SIG-M5 treated with dmso at 0.1 percent for 504 hours (cell line): Measurements from ENCODE around the gene CDKAL1.
"Not testable (repeated sequence)": the region's sequence is repeated elsewhere in the genome, so short reads cannot be mapped to it uniquely, and the experiment has no call there.

Experiments used
- DNase-seq: peaks from one replicate; lab custom pipeline; 2025; ENCODE audit not compliant: unreplicated experiment; lab: John Stamatoyannopoulos, UW

CDKAL1 gene

DNA sequence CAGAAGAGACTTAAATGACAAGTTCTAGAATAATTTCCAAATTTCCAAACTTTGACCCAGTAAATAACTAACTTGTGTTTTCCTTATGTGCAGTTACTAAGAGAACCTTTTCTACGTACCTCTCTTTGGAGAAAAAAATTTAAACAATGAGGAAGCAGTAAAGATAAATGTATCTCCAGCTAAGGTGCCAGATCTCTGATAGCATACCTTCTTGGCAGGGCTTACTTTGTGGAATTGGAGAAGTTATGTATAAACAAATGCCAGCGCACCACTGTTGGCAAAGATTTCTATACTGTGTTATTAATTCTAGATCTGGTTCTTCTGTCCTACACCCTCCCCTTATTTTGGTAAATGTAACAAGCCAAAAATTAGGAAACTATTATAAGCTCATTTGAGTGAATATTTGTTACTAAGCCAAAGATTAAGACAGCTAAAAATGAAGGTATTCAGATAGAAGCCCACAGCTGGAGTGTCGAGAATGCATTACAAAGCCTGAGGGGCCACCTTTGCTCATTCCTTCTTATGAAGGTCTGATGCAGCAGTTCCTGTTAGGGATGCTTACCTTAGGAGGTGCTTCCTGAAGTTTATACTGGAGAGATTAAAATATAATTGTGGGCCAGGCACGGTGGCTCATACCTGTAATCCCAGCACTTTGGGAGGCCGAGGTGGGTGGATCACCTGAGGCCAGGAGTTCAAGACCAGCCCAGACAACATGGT lies 686.2 kb downstream of the CDKAL1 start:
- peak; percentile 1 for DNase-seq

DNA sequence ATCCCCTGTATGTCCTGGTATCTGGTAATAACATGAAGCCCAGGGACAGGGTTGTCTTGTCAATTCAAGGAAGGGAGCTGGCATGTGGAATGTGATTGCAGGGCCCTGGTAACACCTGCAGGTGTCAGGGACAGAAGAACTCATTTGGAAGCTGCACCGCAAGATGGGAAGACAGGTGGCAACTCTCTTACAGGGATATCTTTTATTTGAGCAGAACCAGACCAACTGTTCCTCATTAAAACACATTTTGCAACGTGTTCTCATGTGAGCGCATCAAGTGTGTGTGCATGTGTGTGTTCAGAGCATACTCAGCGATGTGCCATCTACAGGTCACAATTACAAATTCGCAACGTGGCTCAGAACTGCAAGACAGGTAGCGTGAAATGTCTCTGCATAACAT lies 688.4 kb downstream of the CDKAL1 start:
- DNase-seq = no peak

DNA sequence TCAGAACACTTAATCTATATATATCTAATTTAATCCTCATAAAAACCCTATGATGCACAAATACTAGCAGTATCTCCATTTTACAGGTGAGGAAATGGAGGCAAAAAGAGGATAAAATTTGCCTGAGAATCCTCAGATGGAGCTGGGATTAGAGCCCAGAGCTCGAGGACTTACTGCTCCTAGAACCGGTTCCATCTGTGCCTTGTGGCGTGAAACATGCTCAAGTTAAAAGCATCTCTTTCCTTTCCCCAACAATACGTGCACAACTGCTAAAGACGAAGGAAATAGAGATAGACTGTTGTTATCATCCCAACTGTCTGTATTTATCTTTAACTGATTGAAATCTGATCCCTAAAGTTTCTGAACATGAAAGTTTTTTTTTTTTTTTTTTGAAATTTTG lies 691.7 kb downstream of the CDKAL1 start:
- DNase-seq = no peak

DNA sequence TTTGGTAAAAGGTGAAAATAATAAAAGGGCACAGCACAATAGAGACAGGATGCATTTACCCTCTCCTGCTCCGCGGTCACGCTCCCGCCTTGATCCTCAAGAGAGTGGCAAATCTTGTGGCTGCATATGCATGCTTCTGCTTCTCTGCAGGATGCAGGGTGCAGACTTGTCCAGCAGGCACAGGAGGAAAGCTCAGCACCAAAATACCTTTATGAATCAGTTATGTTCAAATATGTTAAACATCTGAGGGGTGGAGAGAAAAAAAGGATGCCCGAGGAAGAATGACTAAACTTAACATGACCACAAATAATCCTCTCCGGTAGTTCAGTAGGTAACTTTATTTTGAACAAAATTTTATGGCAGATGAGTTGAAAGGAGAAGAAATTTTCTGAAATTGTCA lies 693.2 kb downstream of the CDKAL1 start:
- DNase-seq = no peak

DNA sequence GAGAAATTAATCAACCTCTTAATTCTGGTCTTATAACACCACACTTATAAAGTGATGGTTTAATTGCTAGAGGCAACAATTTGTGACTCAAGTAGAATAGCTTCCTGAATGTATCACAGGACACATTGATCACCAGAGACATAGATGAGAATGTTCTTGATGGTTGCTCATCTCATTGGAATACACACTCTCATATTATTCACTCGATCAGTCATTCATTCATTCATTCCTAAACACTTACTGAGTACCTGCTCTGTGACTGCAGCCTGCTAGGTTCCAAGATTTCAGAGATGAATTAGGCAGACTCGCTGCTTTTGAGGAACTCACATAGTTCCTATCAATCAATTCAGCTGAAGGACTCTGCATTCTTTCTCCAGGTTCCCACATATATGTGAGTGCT lies 694.2 kb downstream of the CDKAL1 start:
- DNase-seq = no peak

DNA sequence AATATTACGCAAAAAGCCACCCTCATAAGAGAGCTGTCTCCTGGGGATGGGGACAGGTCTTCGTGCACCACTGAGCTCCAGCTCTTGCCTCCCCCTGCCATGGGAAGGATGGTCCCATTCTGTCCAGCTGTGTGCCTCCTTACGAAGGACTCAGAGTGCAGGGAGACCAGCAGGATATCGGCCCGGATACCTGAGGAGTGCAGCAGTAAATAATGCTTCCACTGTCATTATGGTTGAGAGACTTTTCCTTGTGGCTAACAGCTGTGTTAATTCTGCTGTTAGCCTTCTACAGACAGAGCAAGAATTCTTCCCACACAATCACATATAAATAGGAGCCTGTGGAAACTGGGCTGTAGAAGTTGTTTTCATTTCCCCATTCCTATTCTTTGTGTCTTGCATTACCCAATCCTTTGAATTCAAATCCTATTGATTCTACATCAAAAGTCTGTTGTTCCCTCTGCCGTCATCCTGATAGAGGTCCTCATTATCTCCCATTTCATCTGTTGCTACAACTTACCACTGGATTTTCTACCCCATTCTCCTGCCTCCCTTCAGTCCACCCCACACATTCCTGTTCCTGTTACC lies 694.7 kb downstream of the CDKAL1 start:
- peak; percentile 20 for DNase-seq

DNA sequence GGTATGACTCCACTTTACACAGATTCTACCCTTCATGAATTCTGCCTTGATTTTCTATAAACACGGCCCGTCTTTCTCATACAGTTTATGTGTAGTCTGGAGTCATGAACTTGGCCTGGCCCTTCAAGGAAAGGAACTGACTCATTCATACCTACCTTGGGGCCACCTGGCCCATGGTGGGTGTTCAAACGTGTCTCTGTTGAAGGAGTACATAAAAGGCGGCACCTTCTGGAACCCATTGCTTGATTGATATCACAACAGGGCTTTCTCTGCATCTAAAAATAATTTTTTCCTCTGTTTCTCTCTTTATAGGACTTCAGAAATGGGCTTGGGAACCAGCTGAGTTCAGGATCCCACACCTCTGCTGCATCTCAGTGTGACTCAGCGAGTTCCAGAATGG lies 696.3 kb downstream of the CDKAL1 start:
- no peak for DNase-seq

DNA sequence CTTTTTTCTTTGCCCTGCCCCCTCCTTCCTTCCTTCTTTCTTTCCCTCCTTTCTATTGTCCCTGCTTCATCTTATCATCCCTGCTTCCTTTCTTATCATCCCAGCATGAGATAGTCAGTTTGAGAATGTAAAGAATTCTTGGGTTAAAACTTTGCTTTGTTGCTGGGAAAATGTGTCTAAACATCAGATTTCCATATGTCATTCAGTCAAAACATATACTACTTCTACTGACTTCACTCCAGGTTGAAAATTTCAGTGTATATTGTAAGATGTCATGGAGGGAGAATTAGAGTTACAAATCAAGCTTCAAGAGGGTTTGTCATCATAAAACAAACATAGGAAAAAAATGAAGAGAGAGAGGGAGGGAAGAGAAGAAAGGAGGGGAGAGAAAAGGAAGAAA lies 700.9 kb downstream of the CDKAL1 start:
- DNase-seq = no peak

DNA sequence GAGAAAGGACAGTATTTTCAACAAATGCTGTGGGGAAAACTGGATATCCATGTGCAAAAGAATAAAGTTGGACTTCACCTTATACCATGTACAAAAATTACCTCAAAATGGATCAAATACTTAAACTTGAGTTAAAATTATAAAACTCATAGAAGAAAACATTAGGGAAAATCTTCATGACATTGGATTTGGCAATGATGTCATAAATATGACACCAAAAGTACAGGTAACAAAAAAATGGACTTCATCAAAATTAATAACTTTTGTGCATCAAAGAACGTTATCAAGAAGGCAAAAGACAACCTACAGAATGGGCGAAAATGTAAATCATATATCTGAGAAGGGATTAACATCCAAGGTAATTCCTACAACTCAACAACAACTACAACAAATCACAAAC lies 704.0 kb downstream of the CDKAL1 start:
- DNase-seq = no peak

DNA sequence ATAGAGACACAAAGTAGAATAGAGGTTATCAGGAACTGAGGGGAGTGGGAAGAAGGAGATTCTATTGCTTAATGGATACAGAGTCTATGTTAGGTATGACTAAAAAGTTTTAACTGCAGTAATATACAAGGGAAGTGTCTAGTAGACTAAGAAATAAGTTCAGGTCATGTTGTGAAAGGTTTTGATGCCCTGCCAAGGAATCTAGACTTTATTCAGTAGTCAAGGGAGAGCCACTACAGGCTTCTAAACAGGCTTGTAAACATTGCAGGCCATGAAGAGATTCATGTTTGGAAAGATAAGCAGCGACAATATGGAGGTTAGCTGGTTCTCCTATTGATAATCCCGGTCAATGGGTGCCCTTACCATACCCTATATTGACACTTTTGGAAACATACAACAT lies 706.5 kb downstream of the CDKAL1 start:
- DNase-seq = no peak

DNA sequence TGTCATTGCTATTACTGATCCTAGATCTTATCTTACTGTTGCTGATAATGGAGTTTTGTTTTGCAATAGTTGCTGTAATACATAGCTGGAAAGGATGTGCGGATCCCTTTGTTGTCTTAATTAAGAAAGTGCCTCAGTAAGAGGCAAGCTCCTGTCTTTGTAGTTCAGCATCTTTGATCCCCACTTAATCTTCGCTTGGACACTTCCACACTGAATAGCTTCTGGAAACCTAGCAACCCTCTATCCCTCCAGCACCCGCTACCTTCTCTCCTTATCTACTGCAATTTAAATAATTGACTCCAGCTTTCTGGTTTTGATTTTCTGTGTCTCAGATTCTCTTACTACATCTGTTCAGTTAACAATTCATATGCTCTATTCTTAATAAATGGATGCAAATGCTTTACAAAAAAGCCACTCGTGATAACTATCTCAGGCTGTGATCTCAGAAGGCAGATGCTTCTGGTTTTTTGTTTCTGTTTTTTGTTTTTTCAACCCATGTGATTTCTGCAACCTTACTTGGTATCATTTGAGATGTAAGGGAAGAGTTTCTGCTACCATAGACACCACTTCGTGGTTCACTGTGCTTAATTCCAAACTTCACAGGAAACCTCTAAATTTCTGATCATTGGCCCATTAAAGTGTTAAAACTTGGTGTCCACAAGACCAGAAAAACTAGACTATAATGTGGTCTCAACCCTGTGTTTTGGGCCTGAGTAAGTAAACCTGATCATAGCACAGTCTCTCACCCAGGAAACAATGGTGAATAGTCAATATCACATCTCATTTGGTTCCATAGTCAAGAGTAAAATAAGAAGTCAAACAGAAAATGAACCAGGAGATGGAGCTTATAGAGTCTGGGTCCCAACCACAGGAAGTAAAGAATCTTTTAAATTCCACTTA lies 707.2 kb downstream of the CDKAL1 start:
- DNase-seq = no peak

DNA sequence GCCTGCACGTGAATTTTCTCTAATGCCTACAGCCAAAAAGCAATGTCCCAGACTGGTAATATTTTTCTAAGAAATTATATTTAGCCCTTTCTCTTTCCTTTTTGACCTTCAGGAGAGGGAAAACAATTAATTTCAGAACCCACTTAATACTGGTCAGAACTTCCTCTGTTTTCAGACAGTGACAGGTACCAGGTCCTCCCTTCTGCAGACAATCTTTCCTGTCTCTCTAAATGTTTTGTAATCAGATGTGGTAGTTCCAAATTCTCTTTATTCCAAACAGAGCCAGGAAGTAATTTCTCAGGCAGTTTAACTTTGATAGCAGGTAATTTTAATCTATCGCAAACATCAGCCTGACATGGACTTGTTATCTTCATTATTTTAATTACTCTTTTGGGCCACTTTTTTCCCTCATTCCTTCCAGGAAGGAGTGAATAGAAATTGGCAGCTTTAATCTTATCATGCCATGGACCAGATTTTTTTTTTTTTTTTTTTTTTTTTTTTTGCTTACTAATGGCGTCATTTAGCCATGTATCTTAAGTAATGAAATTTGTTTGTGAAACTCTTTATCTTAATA lies 710.7 kb downstream of the CDKAL1 start:
- DNase-seq = no peak

DNA sequence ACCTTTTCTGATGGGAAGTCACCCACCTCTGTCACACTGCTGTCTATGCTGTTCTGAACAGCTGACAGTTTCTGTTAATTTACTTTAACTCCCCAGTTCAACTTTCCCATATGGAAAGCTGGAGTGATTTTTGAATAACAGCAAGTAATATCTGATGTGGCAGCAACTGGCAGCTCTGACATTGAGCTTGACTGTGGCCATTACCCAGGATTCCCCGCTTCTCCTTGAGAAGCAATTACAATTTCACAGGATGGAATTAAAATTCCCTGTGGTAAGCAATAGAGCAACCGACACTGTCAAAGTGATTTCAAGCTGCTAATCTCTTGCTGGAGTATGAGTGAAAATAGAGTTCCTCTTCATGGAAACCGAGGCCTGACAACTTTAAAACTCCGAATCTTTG lies 711.2 kb downstream of the CDKAL1 start:
- no peak for DNase-seq

DNA sequence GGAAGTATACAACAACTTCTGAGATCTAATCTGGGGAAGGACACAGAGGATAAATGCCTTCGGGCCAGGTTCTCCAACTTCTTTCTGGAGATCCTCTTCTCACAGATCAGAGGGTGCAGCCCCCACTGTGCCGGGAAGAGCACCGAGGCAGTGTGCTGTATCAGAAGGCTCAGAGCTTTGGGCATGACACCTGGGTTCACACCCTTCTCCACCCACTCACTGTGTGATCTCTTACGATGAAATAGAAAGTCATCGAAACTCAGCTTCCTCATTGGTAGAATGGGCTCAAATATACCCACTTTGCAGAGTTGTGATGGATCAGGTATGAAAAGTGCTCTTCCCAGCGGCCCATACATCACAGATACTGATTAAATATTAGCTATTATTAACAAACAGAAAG lies 711.8 kb downstream of the CDKAL1 start:
- DNase-seq = no peak

DNA sequence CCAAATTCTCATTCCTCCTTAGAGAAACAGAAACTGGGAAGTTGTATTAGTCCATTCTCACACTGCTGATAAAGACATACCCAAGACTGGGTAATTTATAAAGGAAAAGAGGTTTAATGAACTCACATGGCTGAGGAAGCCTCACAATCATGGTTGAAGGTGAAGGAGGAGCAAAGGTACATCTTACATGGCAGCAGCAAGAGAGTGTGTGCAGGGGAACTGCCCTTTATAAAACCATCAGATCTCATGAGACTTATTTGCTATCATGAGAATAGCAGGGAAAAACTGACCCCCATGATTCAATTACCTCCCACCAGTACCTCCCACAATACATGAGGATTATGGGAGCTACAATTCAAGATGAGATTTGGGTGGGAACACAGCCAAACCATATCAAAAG lies 720.2 kb downstream of the CDKAL1 start:
- not testable (repeated sequence) for DNase-seq

DNA sequence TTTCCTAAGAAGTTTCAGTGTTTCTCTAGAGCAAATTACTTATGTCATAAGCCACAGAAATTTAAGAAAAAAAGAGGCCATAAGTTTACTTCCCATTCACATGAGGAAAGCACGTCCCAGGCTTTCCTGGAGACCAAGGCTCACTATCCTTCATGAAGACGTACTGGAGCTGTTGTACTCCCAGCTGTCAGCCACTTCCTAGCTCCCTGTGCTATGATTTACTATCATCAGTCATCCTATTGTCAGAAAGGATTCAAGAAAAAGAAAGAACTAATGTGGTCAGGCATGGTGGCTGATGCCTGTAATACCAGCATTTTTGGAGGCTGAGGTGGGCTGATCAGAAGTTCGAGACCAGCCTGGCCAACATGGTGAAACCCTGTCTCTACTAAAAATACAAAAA lies 721.9 kb downstream of the CDKAL1 start:
- no peak for DNase-seq

DNA sequence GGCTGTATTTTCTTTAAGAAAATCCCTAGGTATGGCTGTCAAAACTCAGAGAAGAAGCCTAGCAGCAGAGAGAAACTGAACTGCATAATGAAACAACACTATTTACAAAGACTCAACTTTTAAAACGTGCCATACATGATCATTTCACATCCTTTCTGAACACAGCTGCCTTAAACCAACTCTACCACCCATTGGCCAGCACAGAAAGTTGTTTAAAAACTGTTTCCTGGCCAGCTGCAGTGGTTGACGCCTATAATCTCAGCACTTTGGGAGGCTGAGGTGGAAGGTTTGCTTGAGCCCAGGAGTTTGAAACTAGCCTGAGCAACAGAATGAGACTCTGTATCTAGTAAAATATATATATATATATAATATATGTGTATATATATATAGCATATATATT lies 722.9 kb downstream of the CDKAL1 start:
- DNase-seq = no peak

DNA sequence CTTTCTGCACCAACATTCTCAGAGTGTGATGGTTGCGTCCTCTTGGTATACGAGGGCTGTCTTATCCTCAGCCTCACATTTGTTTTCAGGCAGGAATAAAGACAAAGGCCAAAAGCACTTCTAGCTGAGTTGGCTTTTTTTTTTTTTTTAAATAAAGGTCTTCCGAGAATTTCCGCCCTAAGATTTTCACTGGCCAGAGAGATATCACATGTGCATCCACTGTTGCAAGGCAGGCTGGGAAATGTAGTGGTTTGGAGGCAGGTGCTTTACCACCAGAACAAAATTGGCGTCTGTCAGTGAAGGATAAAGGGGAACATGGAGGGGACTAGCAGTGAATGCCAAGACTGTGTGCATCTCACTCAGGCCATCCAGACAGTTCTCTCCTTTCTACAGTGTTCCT lies 724.4 kb downstream of the CDKAL1 start:
- DNase-seq = no peak

DNA sequence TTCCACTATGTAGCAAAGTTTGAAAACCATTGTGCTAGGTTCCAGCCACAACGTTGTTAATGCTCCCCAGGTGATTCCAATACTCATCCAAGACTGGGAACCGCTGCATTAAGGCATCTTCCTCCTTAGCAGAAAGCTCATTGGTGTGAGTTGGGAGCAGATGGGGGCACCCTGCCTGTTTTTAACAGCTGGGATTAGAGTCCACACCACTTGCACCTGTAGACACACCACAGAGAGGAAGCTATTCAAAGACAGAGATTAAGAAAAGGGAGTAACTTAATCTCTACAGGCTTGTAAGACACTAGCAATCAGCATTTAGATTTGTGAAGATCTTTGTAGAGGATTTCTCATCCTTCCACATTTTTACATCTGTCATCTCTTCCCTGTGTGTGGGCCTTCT lies 725.4 kb downstream of the CDKAL1 start:
- DNase-seq = no peak

DNA sequence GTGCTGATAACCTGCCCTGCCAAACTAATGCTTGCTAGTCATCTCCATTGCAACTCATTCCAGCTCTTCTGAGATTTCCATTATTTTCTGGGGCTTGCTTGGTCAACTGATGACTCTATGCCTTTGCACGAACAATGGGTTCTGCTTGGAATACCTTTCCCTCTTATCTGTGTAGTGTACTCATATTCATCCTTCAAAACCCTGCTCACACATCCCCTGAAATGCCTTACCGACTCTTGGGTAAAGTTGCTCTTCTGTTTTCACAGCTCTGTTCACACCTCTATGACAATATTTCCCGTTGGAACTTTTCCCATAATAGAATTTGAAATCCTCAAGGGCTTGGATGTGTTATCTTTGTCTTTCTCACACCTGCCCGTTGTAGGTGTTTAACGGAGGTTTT lies 728.2 kb downstream of the CDKAL1 start:
- DNase-seq = no peak

DNA sequence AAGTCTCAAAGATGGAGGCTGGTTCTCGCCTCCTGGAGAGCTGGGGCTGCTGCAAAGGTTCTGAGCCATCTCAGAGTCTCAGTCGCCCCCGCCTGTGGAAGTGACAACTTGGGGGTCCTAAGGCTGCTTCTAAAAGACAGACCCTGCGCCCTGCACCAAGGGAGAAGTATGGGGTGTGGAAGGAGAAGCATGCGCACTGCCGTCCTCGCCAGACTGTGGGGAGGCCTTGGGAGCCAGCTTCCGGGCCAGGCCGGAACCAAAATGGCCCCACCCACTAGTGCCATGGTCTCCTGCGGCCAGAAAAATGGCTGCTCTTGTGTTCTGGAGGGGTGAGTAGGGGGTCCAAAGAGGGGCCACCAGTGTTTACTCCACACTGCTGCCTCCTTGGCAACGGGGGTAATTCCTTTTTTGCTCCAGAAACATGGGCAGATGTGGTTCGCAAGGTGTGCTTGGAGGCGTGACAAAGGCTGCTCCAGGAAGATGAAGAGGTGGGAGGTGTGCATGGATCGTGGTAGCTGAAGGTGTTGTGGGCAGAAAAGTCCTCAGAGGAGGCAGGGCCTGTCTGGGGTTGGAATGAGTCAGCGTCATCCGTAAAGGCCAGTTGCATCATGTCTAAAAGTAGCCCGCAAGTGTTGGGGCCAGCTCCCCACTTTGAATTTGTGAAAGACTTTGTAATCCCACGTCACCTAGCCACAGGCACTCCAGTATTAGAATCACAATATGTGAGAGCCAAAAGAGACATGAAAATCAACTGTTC lies 729.5 kb downstream of the CDKAL1 start:
- DNase-seq = peak; percentile 86
